ENCODE results near the gene HNRNPC.
"Not testable (repeated sequence)": the region's sequence is repeated elsewhere in the genome, so short reads cannot be mapped to it uniquely, and the experiment has no call there.

HNRNPC gene

DNA sequence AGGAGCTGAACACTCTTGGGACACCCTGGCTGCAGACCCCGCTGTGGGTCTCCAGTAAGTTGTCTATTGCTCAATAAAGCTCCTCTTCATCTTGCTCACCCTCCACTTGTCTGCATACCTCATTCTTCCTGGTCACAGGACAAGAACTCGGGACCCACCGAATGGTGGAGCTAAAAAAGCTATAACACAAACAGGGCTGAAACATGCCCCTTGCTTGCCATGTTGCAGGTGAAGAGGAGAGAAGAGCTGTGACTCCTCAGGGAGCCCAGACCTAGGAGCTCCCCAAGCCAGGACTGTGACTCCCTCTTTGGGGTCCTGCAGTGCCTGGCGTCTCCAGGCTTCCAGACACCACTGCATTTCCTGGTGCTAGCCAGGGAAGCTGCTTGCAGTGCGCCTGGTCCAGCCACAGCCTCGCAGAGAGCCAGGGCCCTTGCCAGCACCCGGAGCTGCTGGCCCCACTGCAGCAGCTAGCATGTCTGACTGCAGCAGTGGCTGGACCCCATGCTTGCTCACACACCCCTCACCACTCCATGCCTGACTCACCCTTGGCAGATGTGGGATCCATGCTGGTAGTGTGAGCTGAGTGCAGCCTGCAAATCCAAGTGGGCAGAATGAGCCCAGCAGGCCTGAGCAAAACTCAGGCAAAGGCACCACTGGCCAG lies 76.2 kb downstream of the HNRNPC start:
- DNase-seq (ENCODE audit: low read depth in 2 of 2), result no peak

DNA sequence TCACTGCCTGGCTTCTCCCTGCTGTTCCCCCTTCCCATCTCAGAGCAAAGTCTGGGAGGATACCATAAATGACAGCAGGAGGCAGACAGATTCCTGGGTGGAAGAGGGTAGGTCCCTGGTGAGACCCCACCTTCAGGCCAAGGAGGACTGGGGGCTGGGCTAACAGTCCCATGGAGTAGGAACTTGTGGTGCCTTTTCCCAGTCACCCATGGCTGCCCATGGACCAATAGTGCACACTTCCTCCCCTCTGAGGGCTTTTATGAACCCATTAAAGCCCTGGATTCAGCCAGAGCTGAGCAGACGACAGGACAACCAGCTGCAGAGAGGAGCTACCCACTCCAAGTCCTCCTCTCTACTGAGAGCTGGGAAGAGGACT lies 76.8 kb downstream of the HNRNPC start:
- no peak for DNase-seq (ENCODE audit: low read depth in 2 of 2)

DNA sequence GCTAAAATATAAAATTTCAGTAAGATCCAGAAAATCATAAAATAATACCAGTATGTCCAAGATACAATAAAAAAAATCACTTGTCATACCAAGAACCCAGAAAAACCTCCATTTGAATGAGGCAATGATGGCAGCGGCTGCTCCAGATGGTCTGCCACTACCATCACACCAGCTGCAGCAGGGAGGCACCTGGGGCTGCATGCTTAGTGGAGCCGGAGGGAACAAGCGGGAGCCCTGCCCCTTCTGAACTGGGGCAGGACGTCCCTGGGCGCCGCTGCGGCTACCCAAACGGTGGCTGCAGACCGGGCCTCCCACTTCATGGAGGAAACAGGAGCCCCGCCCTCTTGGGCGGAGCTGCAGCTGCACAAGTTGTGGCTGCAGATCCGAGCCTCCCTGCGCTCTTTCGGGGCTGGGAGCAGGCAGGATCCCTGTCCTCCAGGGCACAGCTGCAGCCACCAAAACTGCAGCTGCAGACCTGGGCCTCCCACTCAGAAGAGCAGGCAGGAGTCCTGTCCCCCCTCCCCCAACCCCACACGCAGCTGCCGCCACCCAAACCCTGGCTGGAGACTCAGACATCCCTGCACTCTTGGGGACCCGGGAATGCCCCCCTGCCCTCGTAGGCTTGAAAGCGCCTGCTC lies 77.3 kb downstream of the HNRNPC start:
- peak in 1 of 2 experiments; percentile 62 for DNase-seq (ENCODE audit: low read depth in 2 of 2)

DNA sequence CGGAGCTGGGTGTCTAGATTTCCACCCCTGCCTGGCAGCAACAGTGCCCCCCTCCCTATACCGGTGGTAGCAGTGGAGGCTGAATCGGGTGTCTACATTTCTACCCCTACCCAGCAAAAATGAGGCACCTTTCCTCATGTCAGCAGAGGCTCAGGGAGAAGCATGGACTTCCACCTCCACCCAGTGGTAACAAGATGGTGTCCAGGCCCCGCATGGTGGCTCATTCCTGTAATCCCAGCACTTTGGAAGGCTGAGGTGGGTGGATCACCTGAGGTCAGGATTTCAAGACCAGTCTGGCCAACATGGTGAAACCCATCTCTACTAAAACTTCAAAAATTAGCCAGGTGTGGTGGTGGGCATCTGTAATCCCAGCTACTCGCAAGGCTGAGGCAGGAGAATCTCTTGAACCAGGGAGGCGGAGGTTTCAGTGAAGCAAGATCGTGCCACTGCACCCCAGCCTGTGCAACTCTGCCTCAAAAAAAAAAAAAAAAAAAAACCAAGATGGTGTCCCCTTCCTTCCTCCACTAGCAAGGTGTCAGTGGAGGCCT lies 77.9 kb downstream of the HNRNPC start:
- DNase-seq (ENCODE audit: low read depth in 2 of 2), result no peak

GRCh38 chr14:21185491-21185890 lies 83.8 kb downstream of the HNRNPC start:
- DNase-seq (ENCODE audit: low read depth in 2 of 2), result no peak

DNA sequence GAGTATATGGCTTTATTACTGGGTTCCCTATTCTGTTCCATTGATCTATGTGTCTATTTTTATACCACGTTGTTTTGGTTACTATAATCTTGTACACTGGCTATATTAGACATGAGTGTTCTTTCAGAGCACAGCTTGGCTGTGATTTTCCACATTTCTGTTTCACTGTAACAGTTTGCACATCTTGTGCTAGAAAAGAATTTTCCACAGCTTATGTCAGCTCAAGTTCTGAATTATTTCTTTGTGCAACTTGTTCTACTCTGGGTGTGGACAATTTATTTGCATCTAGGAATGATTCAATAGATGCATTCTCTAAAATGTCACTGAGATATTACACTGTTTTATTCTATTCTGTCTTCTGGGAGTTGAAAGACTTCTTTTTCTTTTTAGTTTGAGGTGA lies 85.0 kb downstream of the HNRNPC start:
- no peak for DNase-seq (ENCODE audit: low read depth in 2 of 2)

DNA sequence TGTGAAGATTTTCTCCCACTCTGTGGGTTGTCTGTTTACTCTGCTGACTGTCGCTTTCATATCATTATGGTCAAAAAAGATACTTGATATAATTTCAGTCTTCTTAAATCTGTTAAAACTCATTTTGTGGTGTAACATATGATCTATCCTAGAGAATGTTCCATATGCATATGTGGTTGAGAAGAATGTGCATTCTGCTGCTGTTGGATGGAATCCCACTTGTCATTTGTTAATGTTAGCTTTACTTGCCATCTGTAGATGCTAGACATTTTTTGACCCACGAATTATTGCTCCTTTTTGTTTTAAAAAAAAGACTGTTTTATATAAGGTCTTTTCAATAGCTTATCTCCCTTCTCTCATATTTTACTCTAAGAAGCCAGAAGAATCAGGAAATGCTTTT lies 87.1 kb downstream of the HNRNPC start:
- DNase-seq (ENCODE audit: low read depth in 2 of 2), result no peak

- DNase-seq (ENCODE audit: low read depth in 2 of 2), result no peak
Measured at GRCh38 chr14:21171128-21171527, 98.1 kb downstream of the HNRNPC start.

GRCh38 chr14:21169573-21169972 lies 99.7 kb downstream of the HNRNPC start:
- DNase-seq (ENCODE audit: low read depth in 2 of 2), result no peak

GRCh38 chr14:21168055-21168454 lies 101.2 kb downstream of the HNRNPC start:
- no peak for DNase-seq (ENCODE audit: low read depth in 2 of 2)

DNA sequence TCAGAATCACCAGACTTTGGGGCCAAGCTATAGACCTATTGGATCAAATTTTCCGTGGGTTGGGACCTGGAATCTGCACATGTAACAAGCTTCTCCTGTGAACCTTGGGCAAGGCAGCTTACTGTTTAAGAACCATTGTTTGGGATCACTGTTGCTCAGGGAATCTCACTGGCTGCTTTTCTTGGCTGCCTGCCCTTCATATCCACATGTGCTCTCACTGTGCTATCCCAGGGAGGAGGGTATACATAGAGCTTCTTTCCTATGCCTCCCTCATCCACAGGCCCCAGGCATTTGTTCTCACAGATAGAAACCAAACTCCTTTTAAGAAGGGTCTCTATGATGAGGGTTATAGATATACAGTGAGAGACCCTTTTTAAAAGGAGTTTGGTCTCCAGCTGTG lies 103.6 kb downstream of the HNRNPC start:
- not testable (repeated sequence) for DNase-seq (ENCODE audit: low read depth in 2 of 2)

GRCh38 chr14:21165002-21165605 lies 104.1 kb downstream of the HNRNPC start:
- not testable (repeated sequence) for DNase-seq (ENCODE audit: low read depth in 2 of 2)

GRCh38 chr14:21163871-21164291 lies 105.4 kb downstream of the HNRNPC start:
- DNase-seq (ENCODE audit: low read depth in 2 of 2), result no peak

GRCh38 chr14:21162081-21162480 lies 107.2 kb downstream of the HNRNPC start:
- DNase-seq (ENCODE audit: low read depth in 2 of 2), result no peak

GRCh38 chr14:21160061-21160610 lies 109.1 kb downstream of the HNRNPC start:
- no peak for DNase-seq (ENCODE audit: low read depth in 2 of 2)
